Motor neuron (in vitro differentiated cells): ENCODE measurements around the gene MAD1L1. TPM values are rescaled to one million over a fixed set of nuclear protein-coding genes. Genes with fewer than 3 reads are reported as not detected.

Source experiments
- ATAC-seq, 8 experiments: fragments of 200-7000 bp; cut with Tn5 transposase; replicated peaks in 6 of 8; 2 replicates each; pipeline ENCODE4 v1.8.0; 2021; ENCODE audit warnings: mild to moderate bottlenecking in 8 of 8, moderate library complexity in 8 of 8
- H3K27ac ChIP-seq, 2 donors: fragments of 250-450 bp; sonication (Bioruptor Pico); 2 replicates each; pipeline ENCODE4 v1.9.0; 2021; ENCODE audit warnings: antibody characterized with exemption in 2 of 2, mild to moderate bottlenecking in 2 of 2, moderate library complexity in 1 of 2
- H3K4me1 ChIP-seq, 2 donors: fragments of 250-450 bp; sonication (Bioruptor Pico); replicated peaks in 1 of 2; 2 replicates each; pipeline ENCODE4 v1.6.1; 2021; ENCODE audit warnings: antibody characterized with exemption in 2 of 2, mild to moderate bottlenecking in 2 of 2, moderate library complexity in 1 of 2
- H3K4me3 ChIP-seq, 5 donors: fragments of 250-450 bp; sonication (Bioruptor Pico); 2 replicates each; pipeline ENCODE4 v1.9.0; 2021; ENCODE audit warnings: antibody characterized with exemption in 5 of 5, mild to moderate bottlenecking in 5 of 5, moderate library complexity in 4 of 5
- WGBS, 10 experiments: fragments of 450-650 bp; shearing (Covaris generic); methylation state at CpG; one replicate each; pipeline ENCODE4 v1.0.0; 2022; 5-methylcytosine and 5-hydroxymethylcytosine counted together
- in situ Hi-C, 9 experiments: fragments of 400-800 bp; cut with MboI; loops; one replicate each; pipeline ENCODE4 v1.15.0; 2021; ENCODE audit warnings: low sequenced_read_pairs in 9 of 9, low pct_unique_long_range_greater_than_20kb in 2 of 9; ENCODE audit not compliant: unreplicated experiment in 9 of 9
- total RNA-seq, 8 experiments: library from RNA; unstranded; fragments of 300-600 nt; gene quantifications; 2 replicates each; pipeline versions ENCODE4 v1.2.3 to v1.2.4, GENCODE V29; 2022

MAD1L1 gene
- total RNA-seq, 8 experiments from 2014 or later: 24.0 to 68.8 (median 32.4) TPM

DNA sequence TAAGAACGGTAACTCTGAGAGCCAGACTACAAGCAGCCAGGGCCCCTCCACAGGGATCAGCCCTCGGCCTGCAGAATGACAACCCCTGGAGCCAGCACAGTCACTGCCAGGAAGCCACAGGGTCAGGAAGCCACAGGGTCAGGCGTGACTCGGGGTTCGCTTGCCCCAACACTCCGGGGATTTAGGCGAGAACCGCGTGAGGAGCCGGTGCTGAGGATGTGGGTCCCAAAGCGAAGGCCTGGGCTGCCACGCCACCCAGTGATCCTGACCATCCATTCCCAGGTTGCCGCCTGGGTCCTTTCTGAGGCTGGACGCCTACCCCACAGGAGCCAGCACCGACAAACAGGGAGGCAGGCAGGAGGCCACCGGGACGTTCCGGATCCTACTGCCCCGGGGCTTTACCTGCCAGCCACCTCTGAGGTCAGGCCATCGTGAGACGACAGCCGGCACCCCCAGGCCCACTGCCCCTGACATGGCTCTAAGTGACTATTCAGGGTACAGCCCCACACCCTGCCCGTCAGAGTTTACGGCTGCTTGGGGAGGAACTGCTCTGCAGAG, 334.0 kb downstream of the MAD1L1 start:
- Histone ChIP-seq H3K27ac (no peak overlapping the region), H3K4me3 (no peak overlapping the region), H3K4me1 (peaks cover 0 to 26% of the 10 kb centered on the region in 2 donors)
- 90 to 100% (median 100%) methylated on average over 1 to 4 of the region's 24 CpGs; no CpG with 5 or more reads in 5 of the 10 experiments for WGBS, 10 experiments
- no peak for ATAC-seq
- in situ Hi-C loops: no loop called here

DNA sequence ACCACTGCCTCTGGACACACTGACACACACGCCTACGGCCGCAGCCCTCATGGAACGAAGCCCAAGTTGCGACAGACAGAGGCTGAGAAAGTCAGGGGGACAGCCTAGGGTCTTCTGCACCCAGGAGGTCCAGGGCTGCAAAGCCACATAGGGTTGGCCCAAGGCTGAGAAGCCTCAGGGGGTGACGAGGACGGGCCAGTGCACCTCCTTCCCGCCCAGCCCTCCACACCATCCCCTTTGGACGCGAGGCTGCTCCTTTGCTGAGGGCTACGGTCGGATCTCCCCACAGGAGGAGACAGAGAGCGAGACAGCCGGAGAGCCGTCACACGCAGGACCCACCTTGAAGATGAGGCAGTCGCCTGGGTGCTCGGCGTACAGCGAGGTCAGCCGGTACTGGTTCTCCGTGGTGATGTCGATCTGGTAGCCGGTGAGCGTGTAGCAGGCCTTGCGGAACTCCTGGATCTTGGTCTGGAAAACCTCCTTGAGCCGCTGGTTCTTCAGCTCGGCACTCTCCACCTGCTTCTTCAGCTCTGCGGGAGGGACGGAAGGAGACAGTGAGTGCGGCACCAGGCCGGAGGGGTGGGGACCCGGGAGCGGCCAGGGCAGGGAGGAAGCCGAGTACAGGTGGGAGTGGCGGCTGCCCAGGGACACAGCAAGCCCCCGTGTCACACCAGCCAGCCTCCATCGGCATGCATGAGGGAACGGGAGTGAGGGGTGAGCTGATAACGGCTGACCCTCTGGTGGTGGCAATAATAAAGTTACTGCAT, 334.7 kb downstream of the MAD1L1 start:
- no peak for ATAC-seq
- in situ Hi-C loops: no loop called here
- H3K4me1 ChIP-seq: peaks cover 0 to 26% of the 10 kb centered on the region in 2 donors
- no peak overlapping the region for H3K4me3 ChIP-seq
- WGBS, 10 experiments: 82 to 100% (median 91%) methylated on average over 3 to 6 of the region's 40 CpGs; no CpG with 5 or more reads in 6 of the 10 experiments
- H3K27ac ChIP-seq: no peak overlapping the region

DNA sequence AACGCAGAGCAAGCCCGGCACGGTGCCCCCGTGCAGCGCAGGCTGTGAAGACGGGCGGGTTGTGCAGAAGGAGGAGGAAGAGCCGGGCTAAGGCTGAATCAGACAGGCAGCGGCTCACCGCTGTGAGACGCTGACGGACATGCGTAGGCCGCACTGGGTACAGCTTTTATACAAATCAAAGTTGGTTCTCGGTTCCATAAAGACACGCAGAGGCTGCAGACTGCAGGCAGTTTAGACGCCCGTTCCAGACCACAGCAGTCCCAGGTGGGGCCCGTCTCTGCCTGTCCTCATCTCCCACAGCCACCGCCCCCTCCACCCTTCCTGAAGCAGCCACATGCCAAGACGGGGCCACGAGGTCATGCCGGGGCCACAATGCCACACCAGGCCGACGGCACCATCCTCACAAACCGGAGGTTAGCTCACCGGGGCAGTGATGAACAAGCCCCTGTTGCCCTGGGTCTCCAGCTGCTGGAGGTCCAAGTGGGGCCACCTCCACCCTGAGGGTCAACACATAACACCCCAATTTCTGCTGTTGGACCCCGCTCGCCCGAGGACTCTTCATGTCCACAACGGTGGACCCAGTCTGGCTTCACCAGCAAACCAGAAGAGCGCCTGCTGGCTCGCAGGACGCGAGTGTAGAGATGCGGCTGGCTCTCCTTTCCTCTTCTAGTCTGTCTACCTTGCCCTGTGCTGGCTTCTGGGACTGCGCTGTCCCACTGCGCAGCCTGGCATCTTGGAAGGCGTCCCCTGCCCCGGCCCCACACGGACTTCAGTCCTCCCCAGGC, 335.5 kb downstream of the MAD1L1 start:
- in situ Hi-C loops: no loop called here
- 60 to 100% (median 98%) methylated on average over 1 to 15 of the region's 41 CpGs; no CpG with 5 or more reads in 3 of the 10 experiments for WGBS, 10 experiments
- H3K27ac ChIP-seq: no peak overlapping the region
- H3K4me3 ChIP-seq: no peak overlapping the region
- ATAC-seq: no peak
- peaks cover 0 to 26% of the 10 kb centered on the region in 2 donors for H3K4me1 ChIP-seq

DNA sequence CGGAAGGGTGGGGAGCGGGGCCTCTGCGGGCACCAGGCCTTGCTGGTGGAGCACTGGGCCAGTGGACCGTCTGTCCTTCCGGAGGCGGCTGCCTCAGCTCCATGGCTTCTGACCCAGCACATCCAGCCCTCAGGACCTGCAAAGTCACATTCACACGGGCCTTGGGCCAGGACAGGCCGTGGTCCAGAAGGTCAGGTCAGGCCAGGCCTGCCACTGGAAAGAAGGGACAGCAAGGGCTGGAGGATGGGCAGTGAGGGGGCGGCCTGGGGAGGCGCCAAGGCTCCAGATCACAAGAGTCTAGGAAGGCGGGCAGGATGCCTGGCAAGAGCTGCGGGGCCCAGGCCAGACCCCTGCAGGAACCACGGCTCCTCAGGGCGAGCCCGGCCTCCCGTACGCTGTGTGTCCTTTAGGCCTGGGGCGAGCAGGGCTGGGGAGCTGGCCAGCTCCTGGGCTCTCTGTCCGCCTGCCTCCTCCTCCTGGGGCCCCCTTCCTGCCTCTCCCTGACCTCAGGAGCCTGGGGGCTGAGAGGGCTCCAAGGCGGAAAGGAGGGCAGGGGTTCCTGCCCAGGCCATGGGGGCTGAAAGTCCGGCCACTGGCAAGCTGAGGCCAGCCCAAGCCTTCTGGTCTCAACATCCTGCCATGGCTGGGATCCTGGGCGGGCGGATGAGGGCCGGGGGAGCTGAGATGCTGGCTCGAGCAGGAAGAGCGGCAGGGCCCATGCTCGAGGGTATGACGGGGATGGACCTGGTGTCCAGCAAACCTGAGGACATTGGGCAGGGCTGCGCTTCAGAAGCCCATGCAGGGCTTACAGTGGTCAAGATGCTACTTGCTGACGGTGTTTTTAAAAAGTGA, 336.9 kb downstream of the MAD1L1 start:
- in situ Hi-C loops: no loop called here
- Histone ChIP-seq H3K27ac (no peak overlapping the region), H3K4me3 (no peak overlapping the region), H3K4me1 (peaks cover 0 to 22% of the 10 kb centered on the region in 2 donors)
- whole genome bisulfite sequencing, 10 experiments: 60 to 100% (median 92%) methylated on average over 1 to 10 of the region's 30 CpGs; no CpG with 5 or more reads in 4 of the 10 experiments
- ATAC-seq: no peak

DNA sequence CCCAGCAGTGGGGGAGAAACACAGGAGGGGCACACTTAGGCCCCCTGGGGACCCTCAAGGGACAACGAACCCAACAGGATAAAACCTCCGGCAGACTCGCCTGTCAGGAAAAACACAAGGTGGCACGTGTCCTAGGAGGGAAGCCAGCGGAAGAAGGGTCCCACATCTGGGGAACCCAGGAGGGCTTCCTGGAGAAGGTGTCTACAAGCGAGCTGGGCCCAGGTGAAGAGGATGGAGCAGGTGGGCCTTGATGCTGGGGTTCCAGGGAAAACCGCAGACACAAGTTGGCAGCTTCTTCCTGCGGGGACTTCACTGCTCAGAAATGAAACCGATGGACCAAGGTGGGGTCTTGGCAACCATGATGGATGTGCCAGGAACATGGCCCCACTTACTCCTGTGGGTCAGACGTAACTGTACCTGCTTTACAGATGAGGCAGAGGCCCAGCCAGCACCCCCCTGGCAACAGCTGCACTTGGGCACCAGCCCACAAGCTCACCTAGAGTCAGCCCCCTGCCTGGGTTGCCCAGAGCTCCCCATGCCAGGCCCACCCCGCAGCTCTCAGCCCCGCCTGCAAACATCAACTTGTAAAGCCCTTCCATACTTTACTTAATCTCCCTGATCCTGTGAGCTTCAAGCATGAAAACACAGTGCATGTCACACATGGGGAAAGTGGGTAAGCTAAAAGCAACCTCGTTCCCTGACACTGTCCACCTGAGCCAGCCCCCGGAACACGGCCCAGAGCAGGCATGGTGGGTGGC, 337.7 kb downstream of the MAD1L1 start:
- Histone ChIP-seq H3K27ac (no peak overlapping the region), H3K4me1 (peaks cover 0 to 14% of the 10 kb centered on the region in 2 donors), H3K4me3 (no peak overlapping the region)
- WGBS, 10 experiments: 91 to 95% (median 92%) methylated on average over 2 to 4 of the region's 15 CpGs; no CpG with 5 or more reads in 7 of the 10 experiments
- in situ Hi-C loops: no loop called here
- no peak for ATAC-seq

DNA sequence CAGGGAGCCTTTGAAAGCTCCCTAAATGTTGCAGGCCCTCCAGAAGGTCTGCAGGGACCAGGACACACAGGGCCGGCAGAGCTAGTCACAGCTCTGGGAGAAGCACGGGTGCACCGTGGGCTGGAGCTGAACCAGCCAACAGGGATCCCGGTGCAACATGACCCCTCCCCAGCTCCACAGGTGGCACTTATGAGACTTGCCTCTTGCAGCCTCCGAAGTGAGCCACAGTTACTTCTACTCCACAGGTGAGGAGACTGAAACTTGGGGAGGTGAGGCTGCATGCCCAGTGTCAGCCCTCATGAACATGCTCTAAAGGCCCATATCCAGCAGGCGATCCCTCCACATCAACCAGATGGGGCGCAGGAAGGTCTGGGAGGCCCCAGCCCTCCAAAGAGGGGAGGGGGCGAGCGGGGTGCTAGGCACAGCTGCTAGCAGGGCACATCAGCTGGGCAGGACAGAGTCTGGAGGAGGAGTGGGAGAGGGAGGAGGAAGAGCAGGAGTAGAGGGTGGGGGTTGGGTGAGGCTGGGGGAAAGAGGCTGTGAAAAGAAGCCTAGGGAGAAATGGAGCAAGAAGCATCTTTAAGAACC, 338.3 kb downstream of the MAD1L1 start:
- H3K27ac ChIP-seq: no peak overlapping the region
- 80 to 100% (median 100%) methylated on average over 1 to 2 of the region's 9 CpGs; no CpG with 5 or more reads in 5 of the 10 experiments for WGBS, 10 experiments

DNA sequence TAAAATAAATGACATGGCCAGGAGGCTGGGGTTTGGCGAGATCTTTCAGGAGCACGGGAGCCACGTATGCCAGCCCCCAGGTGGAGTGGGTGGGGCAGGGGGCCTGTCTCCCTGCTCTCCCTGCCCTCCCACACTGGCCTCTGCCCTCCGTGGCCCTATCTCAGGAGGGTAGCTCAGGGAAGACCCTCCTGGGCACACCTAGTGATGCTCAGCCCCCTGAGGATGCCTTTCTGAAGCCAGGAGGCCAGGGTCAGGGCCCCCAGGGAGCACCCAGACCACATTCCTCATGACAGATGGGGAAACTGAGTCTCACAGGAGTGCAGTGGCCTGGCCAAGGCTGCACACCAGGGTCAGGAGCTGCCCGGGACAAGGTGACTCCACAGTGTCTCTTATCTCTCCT, 339.3 kb downstream of the MAD1L1 start:
- H3K4me1 ChIP-seq: no peaks in the 10 kb centered on the region
- H3K4me3 ChIP-seq: no peak overlapping the region
- WGBS, 10 experiments: 95 to 100% methylated on average over 1 to 4 of the region's 5 CpGs; no CpG with 5 or more reads in 8 of the 10 experiments
- in situ Hi-C loops: no loop called here
- no peak for ATAC-seq
- no peak overlapping the region for H3K27ac ChIP-seq

More for the DNA sequence above, 338.3 kb downstream of the MAD1L1 start:
- H3K4me3 ChIP-seq: no peak overlapping the region
- in situ Hi-C loops: no loop called here
- H3K4me1 ChIP-seq: peaks cover 0 to 8% of the 10 kb centered on the region in 2 donors
- no peak for ATAC-seq

DNA sequence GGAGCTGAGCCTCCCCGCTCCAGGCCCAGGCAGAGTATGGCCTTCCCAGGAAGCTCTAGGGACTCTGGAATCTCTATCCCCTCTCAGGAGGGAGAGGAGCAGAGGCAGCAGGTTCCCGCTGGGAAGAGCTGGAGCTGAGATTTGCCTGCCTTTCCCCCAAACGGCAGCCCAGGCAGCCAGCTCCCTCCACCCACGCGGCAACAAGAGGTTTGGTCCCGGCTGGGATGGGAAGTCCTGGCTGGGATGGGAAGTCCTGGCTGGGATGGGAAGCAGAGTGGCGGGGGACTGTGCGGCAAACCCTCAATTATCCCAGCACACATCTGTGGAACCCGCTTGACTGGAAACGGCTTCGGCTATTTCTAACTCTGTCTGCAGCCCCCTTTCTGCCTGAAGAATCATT, 339.7 kb downstream of the MAD1L1 start:
- no peak for ATAC-seq
- Histone ChIP-seq H3K27ac (no peak overlapping the region), H3K4me3 (no peak overlapping the region), H3K4me1 (no peaks in the 10 kb centered on the region)
- WGBS, 10 experiments: 0 to 58% (median 49%) methylated on average over 1 to 6 of the region's 11 CpGs; no CpG with 5 or more reads in 6 of the 10 experiments
- in situ Hi-C loops: no loop called here

DNA sequence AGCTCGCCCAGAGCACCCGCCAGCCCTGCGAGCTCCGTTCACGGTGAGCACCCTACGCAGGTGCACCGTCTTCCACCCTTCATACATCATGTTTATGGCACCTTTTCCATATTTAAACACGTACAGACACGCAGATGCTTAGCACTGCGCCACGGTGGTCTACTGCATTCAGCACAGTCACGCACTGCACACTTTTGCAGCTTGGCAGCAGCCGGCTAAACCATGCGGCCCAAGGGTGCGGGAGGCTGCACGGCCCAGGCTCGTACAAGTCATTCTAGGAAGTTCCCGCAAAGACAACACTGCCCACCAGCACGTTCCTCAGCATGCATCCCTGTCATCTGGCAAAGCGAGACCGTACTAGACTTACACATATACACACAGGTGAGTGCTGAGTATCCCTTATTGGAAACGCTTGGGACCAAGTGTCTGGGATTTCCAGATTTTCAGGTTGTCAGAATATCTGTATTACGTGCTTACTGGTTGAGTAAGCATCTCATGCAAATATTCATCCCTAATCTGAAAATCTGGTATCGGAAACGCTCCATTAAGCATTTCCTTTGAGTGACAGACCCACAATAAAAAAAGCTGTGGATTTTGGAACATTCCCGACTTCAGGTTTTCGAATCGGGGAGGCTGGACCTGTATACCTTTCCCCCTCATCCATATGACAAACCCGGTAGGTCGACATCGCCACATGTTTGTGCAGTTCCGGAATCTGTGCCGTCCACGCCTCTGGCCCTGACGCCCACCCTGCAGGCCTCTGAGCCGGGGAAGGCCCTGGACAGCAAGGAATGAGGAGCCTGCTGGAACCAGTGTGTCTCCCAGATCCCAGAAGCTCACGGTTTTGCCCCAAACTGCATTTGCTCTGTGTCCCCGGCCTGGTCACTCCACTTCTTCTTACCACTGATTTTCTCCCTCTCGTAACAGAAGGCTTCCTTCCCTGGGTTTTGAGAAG, 340.5 kb downstream of the MAD1L1 start:
- no peak for ATAC-seq
- in situ Hi-C loops: no loop called here
- 64 to 100% (median 94%) methylated on average over 1 to 24 of the region's 39 CpGs for WGBS, 10 experiments
- no peak overlapping the region for H3K4me3 ChIP-seq
- H3K27ac ChIP-seq: no peak overlapping the region
- H3K4me1 ChIP-seq: no peaks in the 10 kb centered on the region

DNA sequence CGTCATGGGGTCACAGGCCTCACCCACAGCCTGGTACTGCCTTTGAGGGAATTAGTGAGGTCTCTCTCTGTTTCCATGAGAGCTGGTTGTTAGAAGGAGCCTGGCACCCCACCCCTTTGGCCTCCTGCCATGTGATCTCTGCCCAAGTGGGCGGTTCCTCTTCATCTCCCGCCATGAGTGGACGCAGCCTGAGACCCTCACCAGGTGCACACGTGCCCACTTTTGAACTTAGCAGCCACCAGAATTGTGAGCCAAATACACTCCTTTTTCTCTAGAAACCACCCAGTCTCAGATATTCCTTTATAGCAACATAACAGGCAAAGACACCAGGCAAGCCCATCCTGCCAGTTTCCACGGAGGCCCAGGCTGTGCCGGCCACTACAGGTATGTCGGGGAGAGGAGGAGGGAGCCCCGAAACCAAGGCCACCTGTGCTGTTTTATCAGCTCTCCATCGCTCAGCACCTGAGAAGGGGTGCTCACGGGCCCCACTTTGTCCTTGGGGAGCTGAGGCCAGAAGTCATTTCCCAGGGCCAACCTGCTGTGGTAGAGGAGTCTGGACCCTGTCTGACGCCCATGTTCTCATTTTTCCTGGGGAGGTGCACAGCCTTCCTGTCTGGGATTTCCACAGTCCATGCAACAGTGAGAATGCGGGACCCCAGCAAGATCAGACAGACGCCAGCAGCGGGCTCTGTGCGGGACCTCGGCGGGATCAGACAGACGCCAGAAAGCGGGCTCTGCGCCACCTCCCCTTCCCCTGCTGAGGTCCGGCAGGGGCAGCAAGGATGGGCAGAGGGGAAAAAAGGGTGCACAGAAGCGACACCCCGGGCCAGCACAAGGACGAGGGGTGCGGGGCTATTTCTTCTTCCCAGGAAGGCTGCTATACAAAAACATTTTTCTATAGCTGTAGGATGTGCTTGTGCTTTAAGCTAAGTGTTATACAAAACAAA, 342.2 kb downstream of the MAD1L1 start:
- Histone ChIP-seq H3K4me1 (no peaks in the 10 kb centered on the region), H3K4me3 (no peak overlapping the region), H3K27ac (no peak overlapping the region)
- 83 to 95% (median 94%) methylated on average over 2 to 12 of the region's 26 CpGs; no CpG with 5 or more reads in 5 of the 10 experiments for WGBS, 10 experiments
- no peak for ATAC-seq
- in situ Hi-C loops: no loop called here
